H1 (cell line): ENCODE measurements around the gene TTC28. TPM values are rescaled to one million over a fixed set of nuclear protein-coding genes. Genes with fewer than 3 reads are reported as not detected.

Experiments
- CTCF ChIA-PET: fragments of 300-600 bp; sonication (Branson Sonifier 250); formaldehyde crosslinking; loops from one replicate; lab custom pipeline; 2021; ENCODE audit not compliant: partially characterized antibody; lab: Charles Lee
- POLR2A ChIA-PET: fragments of 300-600 bp; sonication (Branson Sonifier 250); formaldehyde crosslinking; loops from one replicate; lab custom pipeline; 2021; ENCODE audit warnings: inconsistent platforms; ENCODE audit not compliant: partially characterized antibody; lab: Charles Lee
- DNase-seq, 2 experiments: peaks; one replicate each; pipeline versions ENCODE4 v3.0.0 to v3.0.0-alpha.2; 2010 to 2022; ENCODE audit warnings: low spot score in 2 of 2, low read depth in 1 of 2, mixed read lengths in 1 of 2
- FAIRE-seq: peaks from 2 replicates; lab custom pipeline; 2011; peaks lifted over from hg19 to GRCh38; lab: Jason Lieb, UNC
- H2AFZ ChIP-seq: 2 replicates; pipeline ENCODE4 v1.8.1; 2012; ENCODE audit warnings: low read length, inconsistent platforms
- H2AK5ac ChIP-seq: 2 replicates; pipeline ENCODE4 v1.6.1; 2013; ENCODE audit warnings: low read depth, low read length
- H2BK120ac ChIP-seq: replicated peaks from 2 replicates; pipeline ENCODE3; 2013; ENCODE audit warnings: low read depth, low read length, inconsistent platforms
- H2BK12ac ChIP-seq: 2 replicates; pipeline ENCODE4 v1.6.1; 2013; ENCODE audit warnings: low read depth, low read length
- H2BK15ac ChIP-seq: 2 replicates; pipeline ENCODE4 v1.6.1; 2013; ENCODE audit warnings: low read length
- H2BK20ac ChIP-seq: 2 replicates; pipeline ENCODE4 v1.6.1; 2013; ENCODE audit warnings: low read length
- H2BK5ac ChIP-seq: 2 replicates; pipeline ENCODE4 v1.6.1; 2013; ENCODE audit warnings: low read depth, low read length
- H3K14ac ChIP-seq: 2 replicates; pipeline ENCODE4 v1.6.1; 2013; ENCODE audit warnings: inconsistent platforms; ENCODE audit not compliant: insufficient read length
- H3K18ac ChIP-seq: 2 replicates; pipeline ENCODE4 v1.6.1; 2013; ENCODE audit warnings: low read length; ENCODE audit errors: extremely low read depth
- H3K23ac ChIP-seq: 2 replicates; pipeline ENCODE4 v1.6.1; 2013; ENCODE audit warnings: inconsistent platforms; ENCODE audit not compliant: insufficient read length
- H3K23me2 ChIP-seq: 2 replicates; pipeline ENCODE4 v1.6.1; 2013; ENCODE audit warnings: low read depth, low read length
- H3K27ac ChIP-seq: 2 replicates; pipeline ENCODE4 v1.6.1; 2011; ENCODE audit warnings: low read depth, low read length, inconsistent platforms
- H3K27me3 ChIP-seq, 4 experiments: replicated peaks in 1 of 4; 1 replicate in 1 of 4; 2 replicates in 3 of 4; pipeline versions ENCODE4 v1.6.1 to v1.8.1; 2011 to 2013; ENCODE audit warnings: low read length in 3 of 4, mild to moderate bottlenecking in 3 of 4, inconsistent platforms in 2 of 4, mixed read lengths in 2 of 4, moderate library complexity in 1 of 4; ENCODE audit not compliant: control insufficient read depth in 3 of 4, insufficient read depth in 3 of 4; ENCODE audit errors: extremely low read depth in 1 of 4
- H3K36me3 ChIP-seq, 4 experiments: 2 replicates each; pipeline versions ENCODE4 v1.6.1 to v1.8.1; 2011 to 2013; ENCODE audit warnings: mild to moderate bottlenecking in 4 of 4, low read length in 3 of 4, moderate library complexity in 2 of 4, control low read depth in 1 of 4, inconsistent platforms in 1 of 4; ENCODE audit not compliant: insufficient read depth in 4 of 4, control insufficient read depth in 2 of 4
- H3K4ac ChIP-seq: replicated peaks from 2 replicates; pipeline ENCODE3; 2013; ENCODE audit warnings: low read length, low read depth, mixed read lengths, inconsistent platforms; ENCODE audit not compliant: insufficient read length
- H3K4me1 ChIP-seq, 4 experiments: replicated peaks in 1 of 4; 1 replicate in 1 of 4; 2 replicates in 3 of 4; pipeline versions ENCODE4 v1.6.1 to v1.8.1; 2011 to 2013; ENCODE audit warnings: low read length in 3 of 4, inconsistent platforms in 2 of 4, mixed read lengths in 1 of 4; ENCODE audit not compliant: insufficient read depth in 4 of 4, control insufficient read depth in 3 of 4
- H3K4me2 ChIP-seq, 2 experiments: 2 replicates each; pipeline versions ENCODE4 v1.6.1 to v1.8.1; 2011 to 2013; ENCODE audit warnings: low read depth in 2 of 2, low read length in 2 of 2, control low read depth in 1 of 2, inconsistent platforms in 1 of 2, mild to moderate bottlenecking in 1 of 2; ENCODE audit not compliant: insufficient read depth in 1 of 2
- H3K4me3 ChIP-seq, 4 experiments: fragments of 200-600, 300-600 bp in 1 of 4; sonication (generic), shearing (Covaris generic), sonication (Bioruptor Twin) in 1 of 4; 2 replicates each; pipeline versions ENCODE4 v1.5.1 to v1.8.1; 2011 to 2016; ENCODE audit warnings: low read length in 4 of 4, low read depth in 3 of 4, control low read depth in 2 of 4, inconsistent platforms in 2 of 4, mild to moderate bottlenecking in 2 of 4, mixed read lengths in 1 of 4, moderate library complexity in 1 of 4; ENCODE audit not compliant: insufficient read depth in 2 of 4; ENCODE audit errors: extremely low read depth in 1 of 4
- H3K56ac ChIP-seq: replicated peaks from 2 replicates; pipeline ENCODE3; 2013; ENCODE audit warnings: low read depth, mild to moderate bottlenecking, mixed read lengths, low read length, inconsistent platforms; ENCODE audit not compliant: insufficient read length
- H3K79me1 ChIP-seq: 2 replicates; pipeline ENCODE4 v1.6.1; 2013; ENCODE audit warnings: low read depth, low read length, control low read depth
- H3K79me2 ChIP-seq, 2 experiments: 2 replicates each; pipeline versions ENCODE4 v1.6.1 to v1.8.1; 2012 to 2013; ENCODE audit warnings: low read length in 2 of 2, mild to moderate bottlenecking in 2 of 2, inconsistent platforms in 1 of 2; ENCODE audit not compliant: insufficient read depth in 2 of 2, control insufficient read depth in 1 of 2
- H3K9ac ChIP-seq, 4 experiments: replicated peaks in 1 of 4; 1 replicate in 1 of 4; 2 replicates in 3 of 4; pipeline versions ENCODE4 v1.6.1 to v1.8.1; 2011 to 2013; ENCODE audit warnings: low read depth in 3 of 4, low read length in 3 of 4, control low read depth in 2 of 4, mild to moderate bottlenecking in 2 of 4, moderate library complexity in 2 of 4, inconsistent platforms in 1 of 4; ENCODE audit errors: extremely low read depth in 1 of 4
- H3K9me3 ChIP-seq, 2 experiments: 2 replicates each; pipeline versions ENCODE4 v1.6.1 to v1.8.1; 2012 to 2013; ENCODE audit warnings: mild to moderate bottlenecking in 2 of 2, moderate library complexity in 2 of 2, control low read depth in 1 of 2, inconsistent platforms in 1 of 2, low read depth in 1 of 2, low read length in 1 of 2, mixed read lengths in 1 of 2; ENCODE audit not compliant: insufficient read depth in 2 of 2
- H4K20me1 ChIP-seq, 2 experiments: replicated peaks in 1 of 2; 2 replicates each; pipeline versions ENCODE3 to v1.8.1; 2011 to 2013; ENCODE audit warnings: inconsistent platforms in 2 of 2, low read length in 2 of 2, mild to moderate bottlenecking in 1 of 2; ENCODE audit not compliant: insufficient read depth in 2 of 2, control insufficient read depth in 1 of 2
- H4K5ac ChIP-seq: 2 replicates; pipeline ENCODE4 v1.6.1; 2013; ENCODE audit warnings: low read length, low read depth, mixed read lengths, inconsistent platforms; ENCODE audit not compliant: insufficient read length
- H4K8ac ChIP-seq: 2 replicates; pipeline ENCODE4 v1.8.0; 2013; ENCODE audit warnings: mild to moderate bottlenecking, moderate library complexity, low read length, inconsistent platforms; ENCODE audit not compliant: insufficient read depth; ENCODE audit errors: extremely low read depth
- H4K91ac ChIP-seq: replicated peaks from 2 replicates; pipeline ENCODE3; 2013; ENCODE audit warnings: low read length, mixed read lengths, inconsistent platforms; ENCODE audit not compliant: insufficient read length
- CEBPB ChIP-seq: IDR thresholded peaks from 2 replicates; pipeline ENCODE4 v1.6.1; 2012; ENCODE audit warnings: low read depth, low read length
- EGR1 ChIP-seq: IDR thresholded peaks from 2 replicates; pipeline ENCODE4 v1.6.1; 2011; ENCODE audit warnings: low read depth, low read length, borderline replicate concordance
- TEAD4 ChIP-seq: IDR thresholded peaks from 2 replicates; pipeline ENCODE4 v1.6.1; 2012; ENCODE audit warnings: low read depth, low read length, inconsistent platforms, mixed read lengths
- whole genome bisulfite sequencing, 2 experiments: shearing (Covaris generic) in 1 of 2; methylation state at CpG; one replicate each; pipeline versions ENCODE4 v1.1.6 to v1.1.7; 2013 to 2015; ENCODE audit warnings: low lambda C conversion rate in 2 of 2, mixed read lengths in 2 of 2, inconsistent platforms in 1 of 2, low coverage in 1 of 2, missing lambda C conversion rate in 1 of 2; ENCODE audit not compliant: insufficient replicate concordance in 2 of 2, insufficient coverage in 1 of 2, insufficient read length in 1 of 2; ENCODE audit errors: extremely low coverage in 1 of 2, missing lambda C conversion rate in 1 of 2; 5-methylcytosine and 5-hydroxymethylcytosine counted together
- polyA plus RNA-seq, 7 experiments: library from polyadenylated mRNA; depleted of rRNA in 3 of 7; stranded (reverse) in 5 of 7; unstranded in 2 of 7; fragments of >200 nt in 5 of 7; fragments of 200-250 nt in 2 of 7; gene quantifications; 1 replicate in 5 of 7; 2 replicates in 1 of 7; 4 replicates in 1 of 7; pipeline versions ENCODE4 v1.2.1 to v1.2.3, GENCODE V29; 2011 to 2013; ENCODE audit warnings: missing spikeins in 2 of 7, mixed read lengths in 2 of 7
- total RNA-seq: library from RNA; stranded (reverse); fragmentation: NEBNext Ultra II Directional; extraction: Animal tissue kit (Norgen Biotek cat#: 25700); gene quantifications from 2 replicates; pipeline ENCODE4 v1.2.1, GENCODE V29; 2021
- TF ChIP-seq, protein P1 (sequence below): IDR thresholded peaks from 2 replicates; pipeline ENCODE4 v1.6.1; 2011; ENCODE audit warnings: low read depth, mild to moderate bottlenecking, low read length; ENCODE audit not compliant: insufficient read depth

The TTC28 gene
- total and polyA plus RNA-seq, 2 of the 8 experiments (the other 6 are each of a cell fraction or from before 2014, with no cell fraction given) = 2.6 to 12.6 TPM

DNA sequence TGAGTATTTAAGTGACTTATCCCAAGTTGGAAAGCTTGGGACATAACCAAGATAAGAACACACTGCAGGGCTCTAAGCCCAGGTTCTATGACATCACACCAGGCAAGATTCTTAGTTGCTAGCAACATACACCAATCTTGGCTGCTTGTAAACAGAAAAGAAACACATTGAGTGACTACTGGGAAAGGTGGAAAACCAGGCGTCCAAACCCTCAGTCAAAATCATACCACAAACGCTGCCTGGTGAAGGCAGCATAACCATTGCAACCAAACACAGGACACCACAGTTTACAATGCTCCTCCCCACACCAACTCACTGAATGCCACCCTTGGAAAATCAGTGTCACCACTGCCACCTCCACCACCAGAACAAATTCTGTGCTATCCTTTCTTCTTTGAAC, 379.9 kb downstream of the TTC28 start:
- Histone ChIP-seq H3K18ac (no peak overlapping the region), H3K79me1 (no peaks in the 10 kb centered on the region), H3K4me1 (no peaks in the 10 kb centered on the region), H3K9me3 (no peaks in the 10 kb centered on the region), H4K20me1 (peaks cover 0 to 1% of the 10 kb centered on the region in 2 experiments), H2BK5ac (no peak overlapping the region), H3K9ac (no peak overlapping the region), H4K5ac (no peak overlapping the region), H3K79me2 (no peaks in the 10 kb centered on the region), H3K23me2 (no peaks in the 10 kb centered on the region), H4K8ac (no peak overlapping the region), H3K4ac (no peak overlapping the region), H3K23ac (no peak overlapping the region), H3K14ac (no peak overlapping the region), H2AK5ac (no peak overlapping the region), H3K4me3 (no peak overlapping the region), H3K36me3 (no peaks in the 10 kb centered on the region), H2AFZ (no peak overlapping the region), H3K27ac (no peak overlapping the region), H2BK20ac (no peak overlapping the region), H3K56ac (no peak overlapping the region), H2BK15ac (no peak overlapping the region), H4K91ac (no peak overlapping the region), H3K4me2 (no peak overlapping the region), H3K27me3 (no peaks in the 10 kb centered on the region), H2BK120ac (no peak overlapping the region), H2BK12ac (no peak overlapping the region)
- DNase-seq (no peak), FAIRE-seq (no peak)
- CTCF ChIA-PET = interaction anchor here (0.7 to 1.8 kb wide), 3 partner anchors 9 to 541 kb away, joined by 3 to 5 read pairs (median 4); no protein-coding TSS in a partner anchor
- no peak for TF ChIP-seq CEBPB
- TF ChIP-seq EGR1 = no peak
- TF ChIP-seq, protein P1, sequence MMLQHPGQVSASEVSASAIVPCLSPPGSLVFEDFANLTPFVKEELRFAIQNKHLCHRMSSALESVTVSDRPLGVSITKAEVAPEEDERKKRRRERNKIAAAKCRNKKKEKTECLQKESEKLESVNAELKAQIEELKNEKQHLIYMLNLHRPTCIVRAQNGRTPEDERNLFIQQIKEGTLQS = no peak
- TF ChIP-seq TEAD4 = no peak
- 81% methylated on average over 2 of the region's 2 CpGs; no CpG with 5 or more reads in 1 of the 2 experiments for WGBS, 2 experiments
- POLR2A ChIA-PET = no interaction called here
